ENCODE results near the gene MBOAT1.

MBOAT1 gene

DNA sequence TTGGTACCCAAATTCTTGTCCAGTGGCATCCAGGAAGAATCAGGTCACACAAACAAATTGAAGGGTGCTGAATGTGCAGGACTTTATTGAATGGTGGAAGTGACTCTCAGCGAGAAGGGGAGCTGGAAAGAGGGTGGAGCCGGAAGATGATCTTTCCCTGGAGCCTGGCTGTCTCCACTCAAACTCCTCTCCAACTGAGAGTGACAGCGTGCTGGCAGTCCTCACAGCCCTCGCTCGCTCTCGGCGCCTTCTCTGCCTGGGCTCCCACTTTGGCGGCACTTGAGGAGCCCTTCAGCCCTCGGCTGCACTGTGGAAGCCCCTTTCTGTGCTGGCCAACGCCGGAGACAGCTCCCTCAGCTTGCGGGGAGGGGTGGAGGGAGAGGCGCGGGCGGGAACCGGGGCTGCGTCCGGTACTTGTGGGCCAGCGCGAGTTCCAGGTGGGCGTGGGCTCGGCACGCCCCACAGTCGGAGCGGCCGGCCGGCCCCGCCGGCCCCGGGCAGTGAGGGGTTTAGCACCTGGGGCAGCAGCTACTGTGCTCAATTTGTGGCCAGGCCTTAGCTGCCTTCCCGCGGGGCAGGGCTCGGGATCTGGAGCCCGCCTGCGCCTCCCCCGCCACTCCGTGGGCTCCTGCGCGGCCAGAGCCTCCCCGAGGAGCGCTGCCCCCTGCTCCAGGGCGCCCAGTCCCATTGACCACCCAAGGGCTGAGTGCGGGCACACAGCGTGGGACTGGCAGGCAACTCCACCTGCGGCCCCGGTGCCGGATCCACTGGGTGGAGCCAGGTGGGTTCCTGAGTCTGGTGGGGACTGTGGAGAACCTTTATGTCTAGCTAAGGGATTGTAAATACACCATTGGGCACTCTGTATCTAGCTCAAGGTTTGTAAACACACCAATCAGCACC lies 26.7 kb upstream of the MBOAT1 start:
- Mint-ChIP-seq H3K27me3 (no peaks in the 10 kb centered on the region), H3K27ac (no peak overlapping the region), H3K4me1 (peaks cover 11% of the 10 kb centered on the region), H3K4me3 (no peak overlapping the region), H3K36me3 (no peaks in the 10 kb centered on the region), H3K9me3 (no peaks in the 10 kb centered on the region)

DNA sequence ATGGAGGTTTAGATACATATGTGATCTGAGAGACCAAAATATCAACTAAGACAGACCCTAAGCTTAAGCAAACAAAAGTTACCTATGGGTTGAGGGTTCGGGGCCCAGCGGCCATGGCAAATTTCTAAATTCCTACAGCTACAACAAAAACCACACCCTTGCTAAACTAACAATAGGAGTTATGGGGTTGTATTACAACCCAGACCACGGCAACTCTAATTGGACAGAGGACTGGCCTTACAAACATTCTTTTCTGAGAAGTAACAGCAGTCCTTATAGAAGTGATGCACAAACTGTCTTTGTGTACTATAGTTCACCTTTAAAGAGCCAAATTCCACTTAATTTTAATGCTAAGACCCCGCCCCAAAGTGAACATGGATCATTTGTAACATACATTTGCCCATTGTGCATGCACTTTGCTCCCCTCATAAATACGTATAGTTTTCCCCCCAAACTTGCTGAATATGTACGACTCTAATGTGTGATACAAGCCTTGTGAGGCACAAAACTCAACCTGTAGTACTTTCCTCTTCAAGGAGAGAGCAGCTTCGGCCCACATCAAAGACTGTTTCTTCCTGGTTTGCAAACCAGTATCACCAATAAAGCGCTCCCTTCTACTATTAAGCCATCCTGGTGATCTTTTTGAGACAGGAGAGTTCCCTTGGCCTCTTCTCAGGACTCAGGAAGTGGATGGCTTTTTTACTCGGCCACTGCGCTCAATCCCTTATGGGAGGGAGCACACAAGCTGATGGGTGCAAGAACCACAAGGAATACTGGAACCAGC lies 25.6 kb upstream of the MBOAT1 start:
- H3K4me3 Mint-ChIP-seq: no peak overlapping the region
- no peak overlapping the region for H3K27ac Mint-ChIP-seq
- no peaks in the 10 kb centered on the region for H3K27me3 Mint-ChIP-seq
- no peaks in the 10 kb centered on the region for H3K9me3 Mint-ChIP-seq
- peaks cover 11% of the 10 kb centered on the region for H3K4me1 Mint-ChIP-seq
- H3K36me3 Mint-ChIP-seq: no peaks in the 10 kb centered on the region

DNA sequence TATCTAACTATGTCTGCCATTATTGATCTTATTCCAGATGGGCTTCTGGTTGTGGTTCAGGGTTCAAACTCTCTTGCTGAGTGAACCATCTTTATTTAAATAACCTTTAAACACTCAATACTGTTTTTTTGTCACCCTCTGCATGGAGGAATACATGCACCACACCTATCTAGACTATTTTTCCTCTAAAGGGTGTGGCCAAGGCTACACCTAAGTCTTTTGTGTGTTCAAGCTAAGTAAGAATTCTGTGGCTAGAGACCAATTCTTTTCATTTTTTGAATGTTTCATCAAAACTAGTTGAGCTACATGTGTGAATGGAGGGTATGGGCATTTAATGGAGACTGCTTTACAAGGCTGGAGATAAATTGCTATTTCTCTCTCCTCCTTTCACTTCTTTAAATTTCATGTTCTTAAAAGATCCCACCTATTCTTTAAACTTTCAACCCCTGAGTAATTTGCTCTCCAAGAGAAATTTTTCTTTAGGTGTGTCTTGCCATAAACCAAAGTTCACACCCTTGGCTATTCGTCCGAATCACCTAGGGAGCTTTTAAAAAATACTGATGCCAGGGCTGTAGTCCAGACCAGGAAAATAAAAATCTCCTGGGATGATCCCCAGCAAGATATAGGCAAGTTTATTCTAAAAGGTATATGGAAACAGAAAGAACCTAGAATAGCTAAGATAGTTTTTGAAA lies 24.8 kb upstream of the MBOAT1 start:
- Mint-ChIP-seq H3K27me3 (no peaks in the 10 kb centered on the region), H3K4me3 (no peak overlapping the region), H3K27ac (no peak overlapping the region), H3K4me1 (peaks cover 11% of the 10 kb centered on the region), H3K9me3 (no peaks in the 10 kb centered on the region), H3K36me3 (no peaks in the 10 kb centered on the region)

DNA sequence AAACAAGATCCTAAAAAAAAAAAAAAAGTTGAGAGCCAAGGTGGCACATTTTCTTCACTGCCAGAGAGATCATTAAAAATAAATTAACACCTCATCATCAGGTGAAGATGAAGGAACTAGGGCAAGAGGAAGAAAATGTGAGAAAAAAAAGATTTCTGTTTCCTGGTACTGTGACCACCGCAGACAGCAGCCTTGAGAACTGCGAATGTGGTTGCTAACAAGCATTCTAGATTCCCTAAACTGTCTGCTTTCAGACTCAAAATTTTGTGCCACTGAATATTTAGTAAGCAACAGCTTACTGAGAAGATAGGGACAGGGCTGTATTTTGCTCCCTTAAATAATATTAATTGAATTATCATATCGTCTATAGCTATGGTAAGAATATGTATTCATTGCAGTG lies 24.1 kb upstream of the MBOAT1 start:
- no peak overlapping the region for H3K4me3 Mint-ChIP-seq
- H3K36me3 Mint-ChIP-seq: no peaks in the 10 kb centered on the region
- H3K9me3 Mint-ChIP-seq: no peaks in the 10 kb centered on the region
- H3K4me1 Mint-ChIP-seq: peaks cover 11% of the 10 kb centered on the region
- no peaks in the 10 kb centered on the region for H3K27me3 Mint-ChIP-seq
- H3K27ac Mint-ChIP-seq: no peak overlapping the region

DNA sequence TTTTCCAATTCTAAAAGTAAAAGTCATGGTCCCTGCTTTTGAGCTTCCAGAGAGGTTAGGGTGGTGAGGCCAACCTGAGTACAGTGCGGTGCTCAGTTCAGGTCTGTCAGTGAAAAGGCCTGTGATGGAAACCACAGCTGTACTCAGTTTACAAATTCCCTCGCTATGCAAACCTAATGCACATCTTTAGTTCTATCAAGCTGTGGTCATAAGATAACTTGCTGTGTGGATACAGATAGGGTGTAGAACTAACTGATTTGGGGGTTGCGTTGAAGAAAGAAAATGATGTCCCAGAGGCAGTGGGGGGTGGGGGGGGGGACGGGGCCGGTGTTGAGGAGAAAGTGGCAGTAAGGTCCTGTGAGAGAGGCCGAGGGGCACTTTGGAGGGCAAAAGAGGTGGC lies 22.8 kb upstream of the MBOAT1 start:
- Mint-ChIP-seq H3K4me1 (peaks cover 11% of the 10 kb centered on the region), H3K4me3 (no peak overlapping the region), H3K27me3 (no peaks in the 10 kb centered on the region), H3K36me3 (no peaks in the 10 kb centered on the region), H3K9me3 (no peaks in the 10 kb centered on the region), H3K27ac (no peak overlapping the region)

DNA sequence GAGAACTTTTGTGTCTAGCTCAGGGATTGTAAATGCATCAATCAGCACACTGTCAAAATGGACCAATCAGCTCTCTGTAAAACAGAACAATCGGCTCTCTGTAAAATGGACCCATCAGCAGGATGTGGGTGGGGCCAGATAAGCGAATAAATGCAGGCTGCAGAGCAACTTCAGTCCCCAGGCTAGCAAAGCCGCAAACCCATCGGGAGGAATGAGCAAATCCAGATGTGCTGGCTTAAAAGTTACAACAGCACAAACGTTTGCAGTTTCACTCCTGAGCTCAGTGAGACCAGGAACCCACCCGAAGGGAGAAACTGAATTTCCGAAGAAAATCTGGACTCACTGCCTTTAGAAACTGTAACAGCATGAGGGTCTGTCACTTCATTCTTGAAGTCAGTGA lies 21.9 kb upstream of the MBOAT1 start:
- Mint-ChIP-seq H3K27me3 (no peaks in the 10 kb centered on the region), H3K9me3 (no peaks in the 10 kb centered on the region), H3K36me3 (no peaks in the 10 kb centered on the region), H3K27ac (no peak overlapping the region), H3K4me1 (peaks cover 11% of the 10 kb centered on the region), H3K4me3 (no peak overlapping the region)

DNA sequence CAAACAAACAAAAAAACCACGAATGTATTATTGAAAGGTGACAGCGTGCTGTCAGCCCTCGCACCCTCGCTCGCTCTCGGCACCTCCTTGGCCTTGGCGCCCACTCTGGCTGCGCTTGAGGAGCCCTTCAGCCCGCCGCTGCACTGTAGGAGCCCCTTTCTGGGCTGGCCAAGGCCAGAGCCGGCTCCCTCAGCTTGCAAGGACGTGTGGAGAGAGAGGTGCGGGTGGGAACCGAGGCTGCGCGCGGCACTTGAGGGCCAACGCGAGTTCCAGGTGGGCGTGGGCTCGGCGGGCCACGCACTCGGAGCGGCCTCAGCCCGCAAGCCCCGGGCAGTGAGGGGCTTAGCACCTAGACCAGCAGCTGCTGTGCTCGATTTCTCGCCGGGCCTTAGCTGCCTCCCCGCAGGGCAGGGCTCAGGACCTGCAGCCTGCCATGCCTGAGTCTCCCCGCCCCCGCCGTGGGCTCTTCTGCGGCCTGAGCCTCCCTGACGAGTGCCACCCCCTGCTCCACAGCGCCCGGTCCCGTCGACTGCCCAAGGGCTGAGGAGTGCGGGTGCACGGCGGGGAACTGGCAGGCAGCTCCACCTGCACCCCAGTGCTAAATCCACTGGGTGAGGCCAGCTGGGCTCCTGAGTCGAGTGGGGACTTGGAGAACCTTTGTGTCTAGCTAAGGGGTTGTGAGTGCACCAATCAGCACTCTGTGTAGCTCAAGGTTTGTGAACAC lies 20.9 kb upstream of the MBOAT1 start:
- H3K9me3 Mint-ChIP-seq: no peaks in the 10 kb centered on the region
- no peaks in the 10 kb centered on the region for H3K27me3 Mint-ChIP-seq

DNA sequence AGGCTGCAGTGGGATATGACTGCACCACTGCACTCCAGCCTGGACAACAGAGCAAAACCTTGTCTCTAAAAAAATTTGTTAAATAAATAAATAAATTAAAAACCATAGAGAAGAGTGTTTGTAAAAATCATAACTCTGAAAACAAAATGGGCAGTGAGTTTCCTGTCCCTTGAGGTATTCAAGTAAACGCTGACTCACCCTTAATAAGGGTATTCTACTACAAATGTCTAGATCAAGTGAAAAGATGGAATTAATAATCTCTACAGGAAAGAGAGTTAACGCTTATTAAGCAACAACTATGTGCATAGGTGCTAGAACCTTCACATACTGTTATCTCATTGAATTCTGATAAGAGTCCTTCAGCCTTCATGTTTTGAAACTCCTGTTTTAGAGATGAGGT lies 19.9 kb upstream of the MBOAT1 start:
- no peaks in the 10 kb centered on the region for H3K36me3 Mint-ChIP-seq
- H3K27me3 Mint-ChIP-seq: no peaks in the 10 kb centered on the region
- H3K4me3 Mint-ChIP-seq: no peak overlapping the region
- H3K4me1 Mint-ChIP-seq: peaks cover 3% of the 10 kb centered on the region
- no peaks in the 10 kb centered on the region for H3K9me3 Mint-ChIP-seq
- H3K27ac Mint-ChIP-seq: no peak overlapping the region

More for the DNA sequence above, 20.9 kb upstream of the MBOAT1 start:
- Mint-ChIP-seq H3K4me1 (peaks cover 9% of the 10 kb centered on the region), H3K4me3 (no peak overlapping the region), H3K27ac (no peak overlapping the region), H3K36me3 (no peaks in the 10 kb centered on the region)

DNA sequence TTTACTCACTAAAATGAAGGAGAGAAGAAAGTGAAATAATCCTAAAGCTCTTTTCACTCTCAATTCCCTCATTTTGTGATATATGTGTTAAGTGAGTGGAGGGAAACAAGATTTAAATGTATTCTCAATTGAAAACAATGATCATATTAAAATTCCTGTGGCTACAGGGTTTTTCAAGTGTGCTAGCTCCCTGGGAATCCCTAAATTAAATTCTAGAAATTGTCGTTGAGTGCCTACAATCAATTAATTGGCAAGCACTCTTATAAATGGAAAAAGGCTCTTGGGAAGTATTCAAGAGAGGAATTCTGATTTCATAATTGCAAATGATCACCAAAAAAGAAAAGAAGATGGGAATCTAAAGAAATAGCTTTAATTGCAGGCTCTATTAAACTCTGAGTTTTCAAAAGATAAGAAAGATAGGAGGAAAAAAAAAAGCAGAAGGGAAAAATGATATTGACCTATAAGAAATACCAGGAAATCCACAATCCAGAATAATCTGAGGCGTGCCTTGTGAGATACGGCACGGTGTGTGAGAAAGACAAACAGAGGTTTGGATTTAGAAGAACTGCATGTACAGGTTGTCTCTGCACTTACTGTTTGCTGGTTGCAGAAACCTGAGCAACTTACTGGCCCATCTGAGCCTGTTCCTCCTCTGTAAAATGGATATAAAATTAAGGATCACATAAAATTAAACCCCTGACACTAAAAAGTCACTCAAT lies 18.3 kb upstream of the MBOAT1 start:
- Mint-ChIP-seq H3K27ac (no peak overlapping the region), H3K4me3 (no peak overlapping the region), H3K36me3 (no peaks in the 10 kb centered on the region), H3K9me3 (no peaks in the 10 kb centered on the region), H3K4me1 (no peaks in the 10 kb centered on the region), H3K27me3 (peaks cover 1% of the 10 kb centered on the region)

DNA sequence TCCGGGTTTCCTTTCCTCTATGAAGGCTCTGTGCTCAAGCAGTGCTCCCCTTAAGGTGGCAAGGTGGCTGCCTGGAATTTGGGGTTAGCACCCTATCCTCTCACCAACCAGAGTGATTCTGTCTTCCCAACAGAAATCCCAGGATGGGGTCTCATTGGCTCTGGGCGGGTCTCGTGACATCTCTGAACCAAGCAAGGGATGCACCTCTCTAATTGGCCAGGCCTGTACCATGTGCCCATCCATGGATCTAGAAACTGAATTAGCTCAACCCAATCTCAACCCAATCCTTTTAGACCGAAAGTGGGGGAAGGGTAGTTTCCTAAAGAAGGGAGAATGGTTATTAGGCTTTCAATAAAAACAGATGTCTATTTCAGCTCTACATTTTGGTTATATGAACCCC lies 17.6 kb upstream of the MBOAT1 start:
- H3K9me3 Mint-ChIP-seq: no peaks in the 10 kb centered on the region
- H3K27ac Mint-ChIP-seq: no peak overlapping the region
- H3K4me3 Mint-ChIP-seq: no peak overlapping the region
- peaks cover 1% of the 10 kb centered on the region for H3K27me3 Mint-ChIP-seq
- H3K36me3 Mint-ChIP-seq: no peaks in the 10 kb centered on the region
- H3K4me1 Mint-ChIP-seq: no peaks in the 10 kb centered on the region

DNA sequence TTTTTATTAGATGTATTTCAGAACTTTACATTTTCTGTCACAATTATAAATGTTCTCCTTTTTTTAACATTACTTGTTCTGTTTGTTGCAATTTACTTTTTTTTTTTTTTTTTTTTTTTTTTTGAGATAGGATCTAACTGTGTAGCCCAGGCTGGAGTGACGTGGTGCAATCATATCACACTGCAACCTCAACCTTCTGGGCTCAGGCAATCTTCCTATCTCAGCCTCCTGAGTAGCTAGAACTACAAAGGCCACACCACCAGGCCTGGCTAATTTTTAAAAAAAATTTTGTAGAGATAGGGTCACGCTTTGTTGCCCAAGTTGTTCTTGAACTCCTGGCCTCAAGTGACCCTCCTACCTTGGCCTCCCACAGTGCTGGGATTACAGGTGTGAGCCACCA lies 15.1 kb upstream of the MBOAT1 start:
- no peaks in the 10 kb centered on the region for H3K9me3 Mint-ChIP-seq
- no peaks in the 10 kb centered on the region for H3K4me1 Mint-ChIP-seq
- no peak overlapping the region for H3K4me3 Mint-ChIP-seq
- H3K27ac Mint-ChIP-seq: no peak overlapping the region
- no peaks in the 10 kb centered on the region for H3K36me3 Mint-ChIP-seq
- peaks cover 1% of the 10 kb centered on the region for H3K27me3 Mint-ChIP-seq

DNA sequence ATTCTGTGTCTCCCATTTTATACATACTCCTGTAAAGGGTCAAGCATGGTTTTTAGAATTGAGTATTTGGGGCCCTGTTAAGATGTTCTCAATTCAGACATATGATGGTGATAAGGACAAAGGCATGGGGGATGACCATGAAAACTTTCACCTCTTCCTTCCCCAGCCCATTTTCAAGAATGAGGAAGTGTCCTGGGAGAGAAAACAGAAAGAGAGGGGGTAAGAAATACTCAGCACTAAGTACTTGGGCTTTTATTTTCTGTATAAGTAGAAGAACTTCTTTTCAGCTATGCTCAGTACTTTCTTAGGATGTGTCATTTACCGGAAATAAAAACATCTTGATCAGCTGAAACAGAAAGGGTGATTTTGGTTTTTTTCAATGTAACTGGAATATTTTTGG lies 10.9 kb upstream of the MBOAT1 start:
- Mint-ChIP-seq H3K27ac (no peak overlapping the region), H3K27me3 (peaks cover 1% of the 10 kb centered on the region)

DNA sequence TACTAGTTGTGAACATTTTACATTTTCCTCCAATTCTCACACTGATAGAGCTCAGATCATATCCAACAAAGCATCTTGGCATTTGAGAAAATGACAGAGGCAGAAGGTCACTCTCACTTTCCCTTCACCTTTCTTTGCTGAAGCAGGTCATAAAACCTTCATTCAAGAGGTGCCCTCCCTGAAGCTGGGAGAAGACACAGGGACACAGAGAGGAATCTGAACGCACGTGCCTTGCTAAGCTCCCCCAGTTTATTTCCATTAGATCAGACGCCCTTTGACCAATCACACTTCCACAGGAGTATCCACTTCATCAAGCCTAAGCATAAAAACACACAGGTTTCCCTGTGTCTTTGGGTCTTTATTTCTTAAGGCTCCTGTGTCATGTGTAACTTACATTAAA lies 9.2 kb upstream of the MBOAT1 start:
- no peaks in the 10 kb centered on the region for H3K27me3 Mint-ChIP-seq
- no peaks in the 10 kb centered on the region for H3K9me3 Mint-ChIP-seq
- no peak overlapping the region for H3K4me3 Mint-ChIP-seq
- no peaks in the 10 kb centered on the region for H3K4me1 Mint-ChIP-seq
- peak overlapping the region; percentile 4 for H3K27ac Mint-ChIP-seq
- no peaks in the 10 kb centered on the region for H3K36me3 Mint-ChIP-seq

More for the DNA sequence above, 10.9 kb upstream of the MBOAT1 start:
- Mint-ChIP-seq H3K9me3 (no peaks in the 10 kb centered on the region), H3K4me3 (no peak overlapping the region), H3K4me1 (no peaks in the 10 kb centered on the region), H3K36me3 (no peaks in the 10 kb centered on the region)

DNA sequence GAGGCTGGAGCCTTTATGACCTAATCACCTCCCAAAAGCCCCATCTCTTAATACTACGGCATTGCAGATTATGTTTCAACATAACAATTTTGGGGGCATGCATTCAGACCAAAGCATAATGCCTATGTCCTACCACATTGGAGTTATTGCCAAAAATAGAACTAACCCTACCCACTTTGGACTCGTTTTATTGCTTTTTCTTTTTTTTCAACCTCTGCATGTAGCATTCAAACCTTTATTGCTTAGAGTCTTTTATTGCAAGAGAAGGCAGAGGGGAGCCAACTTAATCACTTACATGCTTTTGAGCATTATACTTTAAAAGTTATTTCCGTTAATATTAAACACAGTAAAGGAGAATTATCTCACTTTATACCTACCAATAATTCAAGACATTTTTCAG lies 8.1 kb upstream of the MBOAT1 start:
- H3K36me3 Mint-ChIP-seq: no peaks in the 10 kb centered on the region
- H3K4me1 Mint-ChIP-seq: no peaks in the 10 kb centered on the region
- H3K4me3 Mint-ChIP-seq: no peak overlapping the region
- no peak overlapping the region for H3K27ac Mint-ChIP-seq
- H3K27me3 Mint-ChIP-seq: no peaks in the 10 kb centered on the region
- H3K9me3 Mint-ChIP-seq: no peaks in the 10 kb centered on the region

DNA sequence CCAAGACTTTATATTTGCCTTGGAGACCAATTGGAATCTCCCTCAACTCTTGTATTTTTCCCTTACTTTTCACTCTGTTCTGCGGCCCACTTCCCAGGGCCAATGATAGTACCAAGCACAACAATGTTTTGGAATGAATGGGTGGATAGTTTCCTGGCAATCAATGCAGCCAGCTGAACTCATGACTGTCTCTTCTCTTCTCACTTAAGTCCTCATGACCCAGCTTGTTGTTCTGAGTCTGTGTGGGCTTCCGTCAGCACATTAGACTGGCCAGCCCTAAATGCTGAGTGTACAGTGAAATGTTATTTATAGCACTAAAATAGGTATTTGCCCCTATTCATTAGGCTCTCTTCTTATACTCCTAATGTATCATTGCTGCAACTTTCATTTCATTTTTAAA lies 5.6 kb upstream of the MBOAT1 start:
- H3K4me1 Mint-ChIP-seq: peaks cover 8% of the 10 kb centered on the region
- H3K36me3 Mint-ChIP-seq: no peaks in the 10 kb centered on the region
- no peak overlapping the region for H3K27ac Mint-ChIP-seq
- no peaks in the 10 kb centered on the region for H3K9me3 Mint-ChIP-seq
- no peak overlapping the region for H3K4me3 Mint-ChIP-seq
- no peaks in the 10 kb centered on the region for H3K27me3 Mint-ChIP-seq
